ENCODE measurements around the gene RNF175. TPM values are rescaled to one million over a fixed set of nuclear protein-coding genes. Genes with fewer than 3 reads are reported as not detected.

RNF175 gene
- total RNA-seq, 1 donor from 2014 or later = not detected

DNA sequence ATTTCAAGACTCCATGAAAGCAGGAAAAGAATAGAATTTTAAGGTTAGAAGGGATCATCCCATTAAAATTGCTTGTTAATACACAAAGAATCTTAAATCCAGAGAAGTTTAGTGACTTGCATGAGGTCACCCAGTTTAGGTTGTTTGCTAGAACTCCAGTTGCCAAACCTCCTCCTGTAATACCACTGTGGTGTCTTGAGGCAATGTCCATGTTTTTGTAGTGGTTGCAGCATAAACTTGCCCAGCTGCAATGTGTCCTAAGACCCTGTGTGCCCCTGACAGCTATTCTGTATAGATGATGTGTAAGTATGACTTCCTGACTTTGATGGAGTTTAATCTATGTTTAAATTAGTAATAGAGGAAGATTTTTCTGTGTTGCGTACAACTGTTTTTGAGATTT, 22.8 kb upstream of the RNF175 start:
- no peak for TF ChIP-seq CTCF (IDR thresholded peaks at IDR 0.05)
- H3K9me3 ChIP-seq = no peaks in the 10 kb centered on the region
- H3K27ac ChIP-seq = no peak overlapping the region
- DNase-seq (ENCODE audit: low spot score in 2 of 2) = no peak
- intact Hi-C loops (cut with DNase I) = loop anchor here (10.0 kb wide), 1 partner anchor 532 kb away; no protein-coding TSS in a partner anchor
- no peaks in the 10 kb centered on the region for H3K27me3 ChIP-seq
- no peaks in the 10 kb centered on the region for H3K36me3 ChIP-seq
- no peaks in the 10 kb centered on the region for H3K4me1 ChIP-seq
- no peak overlapping the region for H3K4me3 ChIP-seq

- no peak overlapping the region for H3K27ac ChIP-seq
- no peaks in the 10 kb centered on the region for H3K9me3 ChIP-seq
- no peaks in the 10 kb centered on the region for H3K36me3 ChIP-seq
- no peak for TF ChIP-seq CTCF (IDR thresholded peaks at IDR 0.05)
- no peak for DNase-seq (ENCODE audit: low spot score in 2 of 2)
- H3K4me3 ChIP-seq = no peak overlapping the region
- no peaks in the 10 kb centered on the region for H3K4me1 ChIP-seq
- no peaks in the 10 kb centered on the region for H3K27me3 ChIP-seq
- intact Hi-C loops (cut with DNase I) = loop anchor here (10.0 kb wide), 1 partner anchor 533 kb away; no protein-coding TSS in a partner anchor
These were observed 22.0 kb upstream of the RNF175 start for GRCh38 chr4:153781717-153782416.

GRCh38 chr4:153781280-153781679, 21.5 kb upstream of the RNF175 start:
- no peaks in the 10 kb centered on the region for H3K27me3 ChIP-seq
- intact Hi-C loops (cut with DNase I) = loop anchor here (10.0 kb wide), 1 partner anchor 534 kb away; no protein-coding TSS in a partner anchor
- no peak overlapping the region for H3K27ac ChIP-seq
- TF ChIP-seq CTCF (IDR thresholded peaks at IDR 0.05) = no peak
- DNase-seq (ENCODE audit: low spot score in 2 of 2) = no peak
- no peaks in the 10 kb centered on the region for H3K9me3 ChIP-seq
- H3K4me1 ChIP-seq = no peaks in the 10 kb centered on the region
- no peak overlapping the region for H3K4me3 ChIP-seq
- no peaks in the 10 kb centered on the region for H3K36me3 ChIP-seq

DNA sequence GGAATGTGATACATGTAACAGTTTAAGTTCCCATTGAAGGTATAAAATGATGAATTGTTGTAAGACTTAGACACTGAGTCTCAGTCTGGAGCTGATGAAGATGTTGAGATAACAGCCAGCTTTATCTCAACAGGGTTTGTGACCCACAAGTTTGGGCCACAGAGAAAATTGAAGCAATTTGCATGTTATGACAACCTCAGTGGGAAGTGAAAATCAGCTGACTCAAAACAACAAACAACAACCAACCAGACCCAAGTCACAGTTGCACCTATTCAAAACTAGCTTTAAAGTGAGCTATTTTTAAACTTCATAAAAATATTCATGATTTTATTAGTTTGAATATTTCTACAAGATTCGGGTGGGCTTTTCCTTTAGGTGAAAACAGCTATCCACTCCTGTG, 21.1 kb upstream of the RNF175 start:
- Histone ChIP-seq H3K36me3 (no peaks in the 10 kb centered on the region), H3K27ac (no peak overlapping the region), H3K4me3 (no peak overlapping the region), H3K27me3 (no peaks in the 10 kb centered on the region), H3K4me1 (no peaks in the 10 kb centered on the region), H3K9me3 (no peaks in the 10 kb centered on the region)
- no peak for DNase-seq (ENCODE audit: low spot score in 2 of 2)
- TF ChIP-seq CTCF (IDR thresholded peaks at IDR 0.05) = no peak
- intact Hi-C loops (cut with DNase I) = loop anchor here (10.0 kb wide), 1 partner anchor 534 kb away; no protein-coding TSS in a partner anchor

DNA sequence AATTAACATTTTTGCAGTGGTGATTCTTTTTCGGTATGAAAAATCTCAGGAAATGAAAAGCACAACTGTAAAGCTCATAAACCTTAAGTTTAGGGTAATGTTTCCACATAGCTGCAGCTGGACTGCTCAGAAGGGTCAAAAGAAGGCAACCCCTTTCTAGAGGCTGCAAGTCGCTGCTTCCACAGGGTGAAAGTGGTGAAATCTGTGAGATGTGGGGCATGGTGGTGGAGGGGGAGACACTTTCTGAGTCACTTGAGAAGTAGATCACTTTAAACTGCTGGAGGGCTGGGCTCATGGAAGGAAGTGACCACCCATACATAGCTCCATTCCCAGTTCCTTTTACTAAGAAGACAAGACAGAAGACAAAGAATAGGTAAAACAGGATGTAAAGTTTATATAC, 20.4 kb upstream of the RNF175 start:
- Histone ChIP-seq H3K4me1 (no peaks in the 10 kb centered on the region), H3K27ac (no peak overlapping the region), H3K9me3 (no peaks in the 10 kb centered on the region), H3K36me3 (no peaks in the 10 kb centered on the region), H3K27me3 (no peaks in the 10 kb centered on the region), H3K4me3 (no peak overlapping the region)
- no peak for DNase-seq (ENCODE audit: low spot score in 2 of 2)
- no peak for TF ChIP-seq CTCF (IDR thresholded peaks at IDR 0.05)
- intact Hi-C loops (cut with DNase I) = loop anchor here (10.0 kb wide), 1 partner anchor 535 kb away; no protein-coding TSS in a partner anchor

All from ascending aorta (tissue), 2 donors.